ENCODE measurements around the gene PTPRN2.

Gene PTPRN2

GRCh38 chr7:158602905-158603772 lies 15.5 kb upstream of the PTPRN2 start:
- no peak for DNase-seq

GRCh38 chr7:158602041-158602440 lies 14.4 kb upstream of the PTPRN2 start:
- DNase-seq: no peak

GRCh38 chr7:158601090-158601489 lies 13.5 kb upstream of the PTPRN2 start:
- no peak for DNase-seq

- no peak for DNase-seq
These were observed 9.1 kb upstream of the PTPRN2 start for GRCh38 chr7:158596745-158597144.

GRCh38 chr7:158596309-158596708 lies 8.7 kb upstream of the PTPRN2 start:
- no peak for DNase-seq

GRCh38 chr7:158595068-158595467 lies 7.4 kb upstream of the PTPRN2 start:
- no peak for DNase-seq

- no peak for DNase-seq
These were observed 4.9 kb upstream of the PTPRN2 start for GRCh38 chr7:158592541-158592940.

GRCh38 chr7:158591944-158592343 lies 4.3 kb upstream of the PTPRN2 start:
- DNase-seq: no peak

GRCh38 chr7:158590181-158590530 lies 2.5 kb upstream of the PTPRN2 start:
- DNase-seq: no peak

GRCh38 chr7:158589653-158590052 lies 2.0 kb upstream of the PTPRN2 start:
- DNase-seq: no peak

GRCh38 chr7:158588878-158589442 lies 1.3 kb upstream of the PTPRN2 start:
- DNase-seq: no peak

- no peak for DNase-seq
These were observed 658 bp upstream of the PTPRN2 start for GRCh38 chr7:158588085-158588877.

- no peak for DNase-seq
These were observed 993 bp downstream of the PTPRN2 start for GRCh38 chr7:158586499-158587161.

- DNase-seq: no peak
These were observed 1.7 kb downstream of the PTPRN2 start for GRCh38 chr7:158585721-158586498.

- DNase-seq: no peak
These were observed 3.2 kb downstream of the PTPRN2 start for GRCh38 chr7:158584407-158584806.

- DNase-seq: no peak
These were observed 3.8 kb downstream of the PTPRN2 start for GRCh38 chr7:158583810-158584209.

- DNase-seq: no peak
These were observed 4.5 kb downstream of the PTPRN2 start for GRCh38 chr7:158583143-158583542.

GRCh38 chr7:158582089-158582456 lies 5.5 kb downstream of the PTPRN2 start:
- DNase-seq: no peak

GRCh38 chr7:158581440-158582088 lies 6.1 kb downstream of the PTPRN2 start:
- DNase-seq: no peak

- DNase-seq: no peak
These were observed 7.7 kb downstream of the PTPRN2 start for GRCh38 chr7:158579662-158580646.
